T47D (cell line): ENCODE data around the gene SV2B.
"Not testable (repeated sequence)": the region's sequence is repeated elsewhere in the genome, so short reads cannot be mapped to it uniquely, and the experiment has no call there.

Source experiments
- DNase-seq, 2 experiments: peaks; one replicate each; pipeline versions ENCODE4 v3.0.0 to v3.0.0-alpha.2; 2011 to 2012; ENCODE audit warnings: low read depth in 1 of 2, low spot score in 1 of 2
- JUND ChIP-seq: IDR thresholded peaks from 2 replicates; pipeline ENCODE4 v1.6.1; 2012; ENCODE audit warnings: low read depth
- in situ Hi-C: cut with HindIII; loops from 2 replicates; pipeline ENCODE4 v1.10.0; 2016; ENCODE audit warnings: low sequenced_read_pairs, low pct_unique_long_range_greater_than_20kb

The SV2B gene

DNA sequence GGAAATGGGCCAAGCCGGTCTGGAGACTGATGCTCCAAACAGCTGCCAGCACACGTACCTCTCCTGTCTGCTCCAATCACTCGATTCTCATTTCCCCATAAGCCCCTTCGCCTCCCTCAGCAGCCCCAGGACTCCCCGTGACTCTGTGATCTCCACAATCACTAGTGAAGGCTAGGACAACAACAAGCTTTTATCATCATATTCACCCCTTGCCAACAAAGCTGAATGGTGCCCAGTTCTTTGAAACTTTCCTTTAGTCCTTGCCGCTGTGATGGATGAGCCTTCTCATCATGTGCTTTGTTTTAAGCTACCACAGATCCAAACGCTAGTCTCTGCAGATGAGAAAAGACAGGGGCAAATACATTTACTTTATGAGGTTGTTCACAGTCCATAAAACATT is 242.0 kb downstream of the SV2B start:
- in situ Hi-C loops: no loop called here
- TF ChIP-seq JUND: no peak

GRCh38 chr15:91344912-91345311 is 244.9 kb downstream of the SV2B start:
- in situ Hi-C loops, DNase-seq: not testable (repeated sequence)

More for the DNA sequence above, 242.0 kb downstream of the SV2B start:
- no peak for DNase-seq

DNA sequence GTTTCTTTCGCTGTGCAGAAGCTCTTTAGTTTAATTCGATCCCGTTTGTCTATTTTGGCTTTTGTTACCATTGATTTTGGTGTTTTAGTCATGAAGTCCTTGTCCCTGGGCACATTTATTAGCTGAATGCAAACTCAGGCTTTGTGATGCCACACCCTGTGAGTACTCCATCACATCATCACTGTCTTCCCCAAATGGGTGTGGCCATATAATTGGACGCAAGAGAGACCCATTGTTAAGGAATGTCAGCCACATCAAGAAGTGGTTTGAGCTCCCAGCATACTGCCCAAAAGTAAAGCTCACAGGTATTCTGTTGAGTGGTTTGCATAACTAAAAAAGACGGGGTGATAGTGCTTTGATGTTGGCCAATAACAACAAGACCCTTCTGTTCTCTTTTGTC is 245.7 kb downstream of the SV2B start:
- no peak for DNase-seq
- in situ Hi-C loops: no loop called here
- no peak for TF ChIP-seq JUND

- no peak for TF ChIP-seq JUND
- DNase-seq: no peak
- in situ Hi-C loops: no loop called here
Observed at GRCh38 chr15:91346259-91346658, 246.2 kb downstream of the SV2B start.

DNA sequence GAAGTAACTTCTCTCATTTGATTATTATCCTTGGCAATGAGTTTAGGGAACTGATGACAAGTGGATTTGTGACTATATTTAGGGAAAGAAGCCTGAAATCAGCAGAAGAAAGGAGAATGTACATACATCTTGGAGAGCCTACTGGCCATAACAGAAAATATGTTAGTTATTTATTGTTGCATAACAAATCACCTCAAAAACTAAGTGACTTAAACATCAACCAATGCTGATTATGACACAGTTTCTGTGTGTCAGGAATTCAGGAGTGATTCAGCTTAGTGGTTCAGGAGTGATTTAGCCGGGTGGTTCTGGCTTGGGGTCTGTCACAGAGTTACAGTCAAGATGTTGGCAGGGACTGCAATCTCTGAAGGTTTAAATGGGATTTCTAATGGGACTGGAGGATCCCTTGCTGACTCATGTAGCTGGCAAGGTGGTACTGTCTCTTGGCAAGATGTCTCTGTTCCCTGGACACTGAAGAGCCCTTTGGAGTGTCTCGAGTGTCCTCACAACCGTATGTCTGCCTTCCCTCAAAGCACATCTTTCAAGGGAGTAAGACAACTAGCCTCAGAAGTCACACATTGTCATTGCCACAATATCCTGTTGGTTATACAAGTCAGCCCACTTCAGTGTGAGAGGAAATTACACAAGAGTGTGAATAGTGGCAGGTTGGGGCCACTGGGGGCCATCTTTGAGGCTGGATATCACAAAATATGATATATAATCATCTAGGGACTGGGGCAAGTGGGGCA is 248.9 kb downstream of the SV2B start:
- in situ Hi-C loops: no loop called here
- no peak for TF ChIP-seq JUND
- no peak for DNase-seq
